ENCODE measurements around the gene FRMPD2.
"Not testable (repeated sequence)": the region's sequence is repeated elsewhere in the genome, so short reads cannot be mapped to it uniquely, and the experiment has no call there.

- TF ChIP-seq, protein P1, sequence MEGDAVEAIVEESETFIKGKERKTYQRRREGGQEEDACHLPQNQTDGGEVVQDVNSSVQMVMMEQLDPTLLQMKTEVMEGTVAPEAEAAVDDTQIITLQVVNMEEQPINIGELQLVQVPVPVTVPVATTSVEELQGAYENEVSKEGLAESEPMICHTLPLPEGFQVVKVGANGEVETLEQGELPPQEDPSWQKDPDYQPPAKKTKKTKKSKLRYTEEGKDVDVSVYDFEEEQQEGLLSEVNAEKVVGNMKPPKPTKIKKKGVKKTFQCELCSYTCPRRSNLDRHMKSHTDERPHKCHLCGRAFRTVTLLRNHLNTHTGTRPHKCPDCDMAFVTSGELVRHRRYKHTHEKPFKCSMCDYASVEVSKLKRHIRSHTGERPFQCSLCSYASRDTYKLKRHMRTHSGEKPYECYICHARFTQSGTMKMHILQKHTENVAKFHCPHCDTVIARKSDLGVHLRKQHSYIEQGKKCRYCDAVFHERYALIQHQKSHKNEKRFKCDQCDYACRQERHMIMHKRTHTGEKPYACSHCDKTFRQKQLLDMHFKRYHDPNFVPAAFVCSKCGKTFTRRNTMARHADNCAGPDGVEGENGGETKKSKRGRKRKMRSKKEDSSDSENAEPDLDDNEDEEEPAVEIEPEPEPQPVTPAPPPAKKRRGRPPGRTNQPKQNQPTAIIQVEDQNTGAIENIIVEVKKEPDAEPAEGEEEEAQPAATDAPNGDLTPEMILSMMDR (IDR thresholded peaks at IDR 0.05; ENCODE audit: low read depth, low read length), result not testable (repeated sequence)
- TF ChIP-seq POLR2A (IDR thresholded peaks at IDR 0.05; ENCODE audit: extremely low read depth, insufficient read length); MYC (IDR thresholded peaks at IDR 0.05; ENCODE audit: low read depth, low read length): not testable (repeated sequence)
Observed at GRCh38 chr10:48122618-48123017, 151.9 kb downstream of the FRMPD2 start.

Measured in NB4 (cell line).